Measurements from ENCODE around the gene CDK17.

The CDK17 gene

DNA sequence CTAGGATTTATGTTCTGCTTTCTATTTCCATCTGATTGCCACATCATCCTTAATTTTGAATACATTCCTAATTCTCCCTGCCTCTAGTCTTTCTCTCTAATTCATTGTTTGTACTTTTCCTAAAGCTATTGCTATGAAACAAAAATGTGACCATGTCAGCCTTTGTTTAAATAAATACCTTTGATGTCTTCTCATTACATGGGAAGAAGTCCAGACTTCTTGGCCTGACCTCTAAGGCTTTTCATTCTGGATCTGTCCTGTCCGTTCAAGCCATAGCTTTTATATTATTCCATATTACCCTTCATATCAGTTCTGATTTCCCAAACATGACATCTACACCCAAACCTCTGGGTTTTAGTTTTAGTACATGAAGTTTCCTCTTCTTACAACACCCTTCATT is 91.4 kb downstream of the CDK17 start:
- no peak for TF ChIP-seq TEAD4 (IDR thresholded peaks at IDR 0.05)
- no peak for TF ChIP-seq CREB1 (IDR thresholded peaks at IDR 0.05; ENCODE audit: low read depth)
- no peak for TF ChIP-seq NFIC (IDR thresholded peaks at IDR 0.05)
- no peak for TF ChIP-seq RAD21 (IDR thresholded peaks at IDR 0.05; ENCODE audit: low read depth)
- TF ChIP-seq EGR1 (IDR thresholded peaks at IDR 0.05), result no peak
- no peak for TF ChIP-seq EP300 (IDR thresholded peaks at IDR 0.05; ENCODE audit: borderline replicate concordance)
- TF ChIP-seq, protein P1, sequence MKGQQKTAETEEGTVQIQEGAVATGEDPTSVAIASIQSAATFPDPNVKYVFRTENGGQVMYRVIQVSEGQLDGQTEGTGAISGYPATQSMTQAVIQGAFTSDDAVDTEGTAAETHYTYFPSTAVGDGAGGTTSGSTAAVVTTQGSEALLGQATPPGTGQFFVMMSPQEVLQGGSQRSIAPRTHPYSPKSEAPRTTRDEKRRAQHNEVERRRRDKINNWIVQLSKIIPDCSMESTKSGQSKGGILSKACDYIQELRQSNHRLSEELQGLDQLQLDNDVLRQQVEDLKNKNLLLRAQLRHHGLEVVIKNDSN (IDR thresholded peaks at IDR 0.05), result no peak
- no peak for TF ChIP-seq MAX (IDR thresholded peaks at IDR 0.05)
- TF ChIP-seq TCF12 (IDR thresholded peaks at IDR 0.05; ENCODE audit: low read depth), result no peak
- no peak for TF ChIP-seq YY1 (IDR thresholded peaks at IDR 0.05; ENCODE audit: low read depth)
- TF ChIP-seq ZBTB7A (IDR thresholded peaks at IDR 0.05; ENCODE audit: low read depth), result no peak
- no peak for TF ChIP-seq CEBPB (IDR thresholded peaks at IDR 0.05)
- no peak for TF ChIP-seq TAF1 (IDR thresholded peaks at IDR 0.05; ENCODE audit: low read depth)
- TF ChIP-seq REST (IDR thresholded peaks at IDR 0.05; ENCODE audit: low read depth), result no peak
- TF ChIP-seq FOXM1 (IDR thresholded peaks at IDR 0.05; ENCODE audit: borderline replicate concordance, low read depth), result no peak

DNA sequence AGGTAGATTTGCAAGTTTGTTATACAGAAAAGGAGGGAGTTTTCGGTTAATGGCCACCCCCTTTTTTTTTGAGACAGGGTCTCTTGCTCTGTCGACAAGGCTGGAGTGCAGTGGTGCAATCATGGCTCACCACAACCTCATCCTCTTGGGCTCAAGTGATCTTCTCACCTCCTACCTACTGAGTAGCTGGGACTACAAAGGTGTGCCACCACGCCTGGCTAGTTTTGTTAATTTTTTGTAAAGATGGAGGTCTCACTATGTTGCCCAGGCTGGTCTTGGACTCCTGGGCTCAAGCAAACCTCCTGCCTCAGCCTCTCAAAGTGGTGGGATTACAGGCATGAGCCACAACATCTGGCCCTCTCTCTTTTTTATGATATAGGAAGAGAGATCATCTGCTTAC is 94.6 kb downstream of the CDK17 start:
- TF ChIP-seq TAF1 (IDR thresholded peaks at IDR 0.05; ENCODE audit: low read depth) (no peak), YY1 (IDR thresholded peaks at IDR 0.05; ENCODE audit: low read depth) (no peak), EGR1 (IDR thresholded peaks at IDR 0.05) (no peak), RAD21 (IDR thresholded peaks at IDR 0.05; ENCODE audit: low read depth) (no peak), FOXM1 (IDR thresholded peaks at IDR 0.05; ENCODE audit: borderline replicate concordance, low read depth) (no peak), EP300 (IDR thresholded peaks at IDR 0.05; ENCODE audit: borderline replicate concordance) (no peak)
- TF ChIP-seq, protein P1 (IDR thresholded peaks at IDR 0.05), result no peak

- no peak for TF ChIP-seq CEBPB (IDR thresholded peaks at IDR 0.05)
- no peak for TF ChIP-seq EP300 (IDR thresholded peaks at IDR 0.05; ENCODE audit: borderline replicate concordance)
These were observed 96.6 kb downstream of the CDK17 start for GRCh38 chr12:96303653-96304052.

- no peak for TF ChIP-seq CREB1 (IDR thresholded peaks at IDR 0.05; ENCODE audit: low read depth)
- TF ChIP-seq YY1 (IDR thresholded peaks at IDR 0.05; ENCODE audit: low read depth), result no peak
- no peak for TF ChIP-seq NFIC (IDR thresholded peaks at IDR 0.05)
- TF ChIP-seq TCF12 (IDR thresholded peaks at IDR 0.05; ENCODE audit: low read depth), result no peak
- no peak for TF ChIP-seq TEAD4 (IDR thresholded peaks at IDR 0.05)
- TF ChIP-seq REST (IDR thresholded peaks at IDR 0.05; ENCODE audit: low read depth), result no peak
- no peak for TF ChIP-seq EGR1 (IDR thresholded peaks at IDR 0.05)
- TF ChIP-seq EP300 (IDR thresholded peaks at IDR 0.05; ENCODE audit: borderline replicate concordance), result no peak
- TF ChIP-seq, protein P1 (IDR thresholded peaks at IDR 0.05), result no peak
- no peak for TF ChIP-seq FOXM1 (IDR thresholded peaks at IDR 0.05; ENCODE audit: borderline replicate concordance, low read depth)
These were observed 97.4 kb downstream of the CDK17 start for GRCh38 chr12:96302687-96303310.

DNA sequence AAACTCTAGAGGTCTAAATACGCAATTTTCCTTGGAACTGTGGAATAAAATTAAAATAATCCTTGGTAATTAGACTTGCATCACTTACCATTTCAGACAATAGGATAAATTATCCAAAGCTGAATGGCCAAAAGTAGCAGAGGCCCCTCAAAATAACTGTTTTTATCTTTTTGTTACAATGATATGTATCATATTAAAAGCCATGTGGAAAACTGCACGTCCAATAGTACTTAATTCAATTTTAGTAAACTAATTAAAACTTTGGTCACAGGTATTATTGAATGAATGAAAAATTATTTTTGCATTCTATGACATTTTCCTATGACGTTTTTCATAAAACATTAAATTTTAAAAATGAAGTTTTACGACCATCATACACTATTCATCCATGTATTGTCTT is 98.5 kb downstream of the CDK17 start:
- TF ChIP-seq, protein P1 (IDR thresholded peaks at IDR 0.05), result no peak
- TF ChIP-seq MAX (IDR thresholded peaks at IDR 0.05) (no peak), TCF12 (IDR thresholded peaks at IDR 0.05; ENCODE audit: low read depth) (no peak), EGR1 (IDR thresholded peaks at IDR 0.05) (no peak), ZBTB7A (IDR thresholded peaks at IDR 0.05; ENCODE audit: low read depth) (no peak), CEBPB (IDR thresholded peaks at IDR 0.05) (no peak), TEAD4 (IDR thresholded peaks at IDR 0.05) (no peak), RAD21 (IDR thresholded peaks at IDR 0.05; ENCODE audit: low read depth) (no peak), TAF1 (IDR thresholded peaks at IDR 0.05; ENCODE audit: low read depth) (no peak), FOXM1 (IDR thresholded peaks at IDR 0.05; ENCODE audit: borderline replicate concordance, low read depth) (no peak), YY1 (IDR thresholded peaks at IDR 0.05; ENCODE audit: low read depth) (no peak), EP300 (IDR thresholded peaks at IDR 0.05; ENCODE audit: borderline replicate concordance) (no peak), REST (IDR thresholded peaks at IDR 0.05; ENCODE audit: low read depth) (no peak), CREB1 (IDR thresholded peaks at IDR 0.05; ENCODE audit: low read depth) (no peak), NFIC (IDR thresholded peaks at IDR 0.05) (no peak)
